ENCODE data around the gene C5AR2. TPM values are rescaled to one million over a fixed set of nuclear protein-coding genes. Genes with fewer than 3 reads are reported as not detected.
"Not testable (repeated sequence)": the region's sequence is repeated elsewhere in the genome, so short reads cannot be mapped to it uniquely, and the experiment has no call there.

Gene C5AR2
- total RNA-seq, 1 experiment from 2014 or later: not detected

- no peak for DNase-seq (ENCODE audit: low read depth)
These were observed 8.6 kb upstream of the C5AR2 start for GRCh38 chr19:47323409-47323808.

GRCh38 chr19:47323872-47324271, 8.1 kb upstream of the C5AR2 start:
- no peak for DNase-seq (ENCODE audit: low read depth)

- DNase-seq (ENCODE audit: low read depth): no peak
These were observed 7.5 kb upstream of the C5AR2 start for GRCh38 chr19:47324502-47324901.

- DNase-seq (ENCODE audit: low read depth): no peak
These were observed 1.5 kb upstream of the C5AR2 start for GRCh38 chr19:47330466-47330869.

GRCh38 chr19:47331490-47331889, 485 bp upstream of the C5AR2 start:
- no peak for DNase-seq (ENCODE audit: low read depth)

- not testable (repeated sequence) for DNase-seq (ENCODE audit: low read depth)
These were observed 5.1 kb downstream of the C5AR2 start for GRCh38 chr19:47336765-47337718.

- no peak for DNase-seq (ENCODE audit: low read depth)
These were observed 7.4 kb downstream of the C5AR2 start for GRCh38 chr19:47339196-47339880.

GRCh38 chr19:47340477-47341208, 8.7 kb downstream of the C5AR2 start:
- no peak for DNase-seq (ENCODE audit: low read depth)

GRCh38 chr19:47341734-47342133, 9.8 kb downstream of the C5AR2 start:
- no peak for DNase-seq (ENCODE audit: low read depth)

- DNase-seq (ENCODE audit: low read depth): no peak
These were observed 11.3 kb downstream of the C5AR2 start for GRCh38 chr19:47343194-47343802.

GRCh38 chr19:47344425-47344824, 12.4 kb downstream of the C5AR2 start:
- no peak for DNase-seq (ENCODE audit: low read depth)

GRCh38 chr19:47346024-47346423, 14.0 kb downstream of the C5AR2 start:
- not testable (repeated sequence) for DNase-seq (ENCODE audit: low read depth)

GRCh38 chr19:47348819-47349795, 17.1 kb downstream of the C5AR2 start, which contains the start of gene DHX34:
Gene DHX34 (plus strand): TSS chr19:47349315. CDS start chr19:47353031, 3,716 bp downstream.
- peak; percentile 97 for DNase-seq (ENCODE audit: low read depth)

- no peak for DNase-seq (ENCODE audit: low read depth)
These were observed 18.7 kb downstream of the C5AR2 start for GRCh38 chr19:47350630-47351029.

GRCh38 chr19:47351548-47351947, 19.6 kb downstream of the C5AR2 start:
- peak; percentile 41 for DNase-seq (ENCODE audit: low read depth)

GRCh38 chr19:47352095-47352494, 20.1 kb downstream of the C5AR2 start:
- no peak for DNase-seq (ENCODE audit: low read depth)

- DNase-seq (ENCODE audit: low read depth): no peak
These were observed 21.3 kb downstream of the C5AR2 start for GRCh38 chr19:47353307-47353712.

- no peak for DNase-seq (ENCODE audit: low read depth)
These were observed 24.9 kb downstream of the C5AR2 start for GRCh38 chr19:47356900-47357299.

GRCh38 chr19:47357788-47358680, 26.1 kb downstream of the C5AR2 start:
- DNase-seq (ENCODE audit: low read depth): no peak
